ENCODE data around the gene FGF19. TPM values are rescaled to one million over a fixed set of nuclear protein-coding genes. Genes with fewer than 3 reads are reported as not detected.

The FGF19 gene
- total RNA-seq, 4 donors from 2014 or later = not detected

- Histone ChIP-seq H3K9me3 (no peaks in the 10 kb centered on the region), H3K4me1 (peaks cover 6 to 41% (median 28%) of the 10 kb centered on the region in 4 donors), H3K27ac (no peak overlapping the region), H3K27me3 (peaks cover 95% of the 10 kb centered on the region), H3K4me3 (no peak overlapping the region), H3K36me3 (no peaks in the 10 kb centered on the region)
- in situ Hi-C loops (cut with MboI; ENCODE audit: low pct_ligation_motif_present in 1 of 4, low pct_unique_long_range_greater_than_20kb in 1 of 4, low sequenced_read_pairs in 3 of 4) = loop anchor here in 2 of 4 donors (25.0 kb wide), 2 partner anchors 184 to 484 kb away; no protein-coding TSS in a partner anchor
- intact Hi-C loops (cut with DNase I; ENCODE audit: low total_unique reads) = no loop called here
- WGBS, 2 donors (ENCODE audit: low coverage in 1 of 2) = 0 to 18% methylated on average over 1 to 43 of the region's 45 CpGs
- TF ChIP-seq POLR2A (IDR thresholded peaks at IDR 0.05) (no peak), POLR2AphosphoS5 (IDR thresholded peaks at IDR 0.05) (no peak), EP300 (IDR thresholded peaks at IDR 0.05; ENCODE audit: low read depth) (no peak), CTCF (IDR thresholded peaks at IDR 0.05) (no peak)
- DNase-seq = no peak
Measured at GRCh38 chr11:69702769-69703452, 911 bp downstream of the FGF19 start.

- in situ Hi-C loops (cut with MboI; ENCODE audit: low pct_ligation_motif_present in 1 of 4, low pct_unique_long_range_greater_than_20kb in 1 of 4, low sequenced_read_pairs in 3 of 4) = loop anchor here in 2 of 4 donors (25.0 kb wide), 2 partner anchors 185 to 485 kb away; no protein-coding TSS in a partner anchor
- intact Hi-C loops (cut with DNase I; ENCODE audit: low total_unique reads) = no loop called here
- no peak for TF ChIP-seq EP300 (IDR thresholded peaks at IDR 0.05; ENCODE audit: low read depth)
- no peak for TF ChIP-seq CTCF (IDR thresholded peaks at IDR 0.05)
- TF ChIP-seq POLR2AphosphoS5 (IDR thresholded peaks at IDR 0.05) = no peak
- TF ChIP-seq POLR2A (IDR thresholded peaks at IDR 0.05) = no peak
- DNase-seq = no peak
- H3K4me1 ChIP-seq = peaks cover 6 to 41% (median 27%) of the 10 kb centered on the region in 4 donors
- no peaks in the 10 kb centered on the region for H3K36me3 ChIP-seq
- no peak overlapping the region for H3K4me3 ChIP-seq
- 7% methylated on average over 33 of the region's 35 CpGs; no CpG with 5 or more reads in 1 of the 2 donors for WGBS, 2 donors (ENCODE audit: low coverage in 1 of 2)
- no peaks in the 10 kb centered on the region for H3K9me3 ChIP-seq
- H3K27me3 ChIP-seq = peaks cover 99% of the 10 kb centered on the region
- H3K27ac ChIP-seq = no peak overlapping the region
Measured at GRCh38 chr11:69702239-69702691, 1.6 kb downstream of the FGF19 start.

GRCh38 chr11:69700278-69701140 lies 3.3 kb downstream of the FGF19 start:
- H3K27me3 ChIP-seq = peaks cover 96% of the 10 kb centered on the region

More at GRCh38 chr11:69700278-69701140, 3.3 kb downstream of the FGF19 start:
- TF ChIP-seq CTCF (IDR thresholded peaks at IDR 0.05) (no peak), POLR2A (IDR thresholded peaks at IDR 0.05) (no peak), EP300 (IDR thresholded peaks at IDR 0.05; ENCODE audit: low read depth) (no peak), POLR2AphosphoS5 (IDR thresholded peaks at IDR 0.05) (no peak)
- intact Hi-C loops (cut with DNase I; ENCODE audit: low total_unique reads) = no loop called here
- Histone ChIP-seq H3K4me1 (peaks cover 6 to 24% (median 15%) of the 10 kb centered on the region in 4 donors), H3K4me3 (no peak overlapping the region), H3K9me3 (no peaks in the 10 kb centered on the region), H3K36me3 (no peaks in the 10 kb centered on the region), H3K27ac (no peak overlapping the region)
- WGBS, 2 donors (ENCODE audit: low coverage in 1 of 2) = 40 to 58% methylated on average over 5 to 18 of the region's 20 CpGs
- no peak for DNase-seq
- in situ Hi-C loops (cut with MboI; ENCODE audit: low pct_ligation_motif_present in 1 of 4, low pct_unique_long_range_greater_than_20kb in 1 of 4, low sequenced_read_pairs in 3 of 4) = loop anchor here in 2 of 4 donors (25.0 kb wide), 2 partner anchors 187 to 487 kb away; no protein-coding TSS in a partner anchor

Data from transverse colon (tissue), 4 donors.